ENCODE results near the gene GRIK4.

- TF ChIP-seq CTCF (IDR thresholded peaks at IDR 0.05): no peak
- TF ChIP-seq POLR2A (IDR thresholded peaks at IDR 0.05): no peak
Observed at GRCh38 chr11:120857508-120857907, 346.0 kb downstream of the GRIK4 start.
